GM21786 (cell line): ENCODE data around the gene TMEM161A.
"Not testable (repeated sequence)": the region's sequence is repeated elsewhere in the genome, so short reads cannot be mapped to it uniquely, and the experiment has no call there.

ENCODE experiments used
- ATAC-seq: cut with Tn5 transposase; IDR thresholded peaks from one replicate; pipeline ENCODE4 v1.9.1; 2021; ENCODE audit not compliant: unreplicated experiment

TMEM161A gene

GRCh38 chr19:19138109-19138981 lies at the start of gene TMEM161A:
Gene TMEM161A, minus strand, starts transcription at chr19:19138478. Its CDS starts 50 bp downstream, at chr19:19138428.
- peak; percentile 96 for ATAC-seq

- ATAC-seq: no peak
These were observed 48.5 kb upstream of the TMEM161A start for GRCh38 chr19:19186742-19187141.

DNA sequence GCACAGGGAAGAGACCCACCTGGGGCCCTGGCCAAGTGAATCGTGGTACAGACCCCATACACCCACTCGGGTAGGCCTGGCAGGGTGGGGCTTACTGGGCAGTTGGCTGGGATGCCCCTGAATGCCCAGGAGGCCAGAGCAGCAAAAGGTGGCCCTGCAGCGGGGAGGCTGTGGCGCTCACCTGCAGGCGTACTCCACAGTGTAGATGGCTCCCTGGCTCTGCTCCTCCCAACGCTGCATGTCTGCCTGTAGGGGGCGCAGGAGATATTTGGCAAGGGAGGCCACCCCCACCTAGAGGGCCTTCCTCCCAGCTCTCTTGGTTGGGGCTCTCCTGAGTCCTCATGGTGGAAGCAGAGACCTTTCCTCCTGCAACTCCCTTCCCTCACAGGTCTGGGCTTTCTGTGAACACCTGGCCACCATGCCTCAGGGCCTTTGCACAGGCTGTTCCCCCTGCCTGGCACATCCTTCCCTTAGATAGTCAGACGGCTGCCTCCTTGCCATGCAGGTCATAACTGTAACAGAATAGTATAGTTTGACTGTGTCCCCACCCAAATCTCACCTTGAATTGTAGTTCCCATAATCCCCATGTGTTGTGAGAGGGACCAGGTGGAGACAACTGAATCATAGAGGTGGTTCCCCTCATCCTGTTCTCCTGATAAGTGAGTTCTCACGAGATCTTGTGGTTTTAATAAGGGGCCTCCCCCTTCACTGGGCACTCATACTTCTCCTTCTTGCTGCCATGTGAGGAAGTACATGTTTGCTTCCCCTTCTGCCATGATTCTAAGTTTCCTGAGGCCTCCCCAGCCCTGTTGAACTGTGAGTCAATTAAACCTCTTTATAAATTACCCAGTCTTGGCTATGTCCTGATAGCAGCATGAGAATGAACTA lies 47.8 kb upstream of the TMEM161A start:
- no peak for ATAC-seq

DNA sequence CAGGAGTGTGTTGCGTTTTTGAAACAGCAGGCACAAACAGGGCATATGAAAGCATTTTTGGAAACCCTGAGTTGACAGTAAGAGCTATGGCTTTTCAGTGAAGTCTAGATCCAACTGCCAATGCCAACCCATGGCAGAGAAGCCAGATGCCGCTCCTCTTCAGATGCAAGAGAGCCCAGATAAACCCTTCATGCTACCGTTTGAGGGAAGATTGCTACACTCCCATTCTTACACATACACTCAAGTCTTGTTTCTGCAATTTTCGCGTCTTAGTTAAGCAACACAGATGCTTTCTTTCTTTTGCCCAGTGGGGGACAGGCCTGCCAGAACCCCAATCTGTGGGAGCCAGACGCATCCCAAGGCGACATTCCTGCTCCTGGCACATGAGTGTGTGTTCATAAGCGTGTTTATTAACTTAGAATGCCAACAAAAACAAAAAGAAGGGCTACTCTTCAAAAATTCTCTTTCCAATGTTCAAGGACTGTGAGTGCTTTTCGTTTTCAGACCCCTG lies 43.3 kb upstream of the TMEM161A start:
- no peak for ATAC-seq

DNA sequence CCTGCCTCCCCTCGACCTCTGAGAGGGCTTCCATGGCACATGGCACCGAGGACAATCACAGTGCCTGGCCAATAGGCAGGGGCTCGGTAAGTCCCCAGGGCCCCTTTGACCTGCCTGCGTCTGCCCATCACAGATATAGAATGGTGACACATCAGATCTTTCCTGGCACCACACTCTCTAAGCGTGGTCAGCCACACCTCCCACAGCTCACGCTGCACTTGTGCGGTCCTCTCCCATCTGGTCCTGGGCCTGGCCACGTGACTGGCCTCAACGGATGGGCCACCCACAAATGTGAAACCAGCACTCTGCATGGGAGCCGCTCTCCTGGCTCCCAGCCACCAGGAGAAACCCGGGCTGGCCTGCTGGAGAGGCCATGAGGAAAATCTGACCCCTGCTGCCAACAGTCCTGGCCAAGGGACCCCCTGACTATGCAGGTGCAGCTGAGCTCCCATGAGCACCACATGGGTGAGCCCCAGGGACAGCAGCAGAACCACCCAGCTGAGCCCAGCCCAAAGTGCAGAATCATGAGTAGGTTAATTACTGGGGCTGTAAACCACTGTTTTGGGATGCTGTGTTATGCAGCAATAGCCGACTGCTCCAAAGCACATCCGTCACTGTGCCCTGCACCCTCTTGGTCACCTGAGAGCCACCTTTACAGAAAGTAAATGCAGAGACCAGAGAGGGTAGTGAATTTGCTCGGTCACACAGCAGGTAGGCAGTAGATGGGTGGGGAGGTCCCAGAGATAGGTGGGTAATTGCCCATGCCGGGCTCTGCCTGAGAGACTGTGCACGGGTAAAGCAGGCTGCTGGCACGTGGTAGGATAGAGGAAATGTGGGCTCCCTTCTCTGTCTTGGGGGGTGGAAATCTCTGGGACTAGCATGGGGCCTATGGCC lies 41.5 kb upstream of the TMEM161A start:
- ATAC-seq: no peak

GRCh38 chr19:19176950-19177349 lies 38.7 kb upstream of the TMEM161A start:
- ATAC-seq: no peak

- not testable (repeated sequence) for ATAC-seq
These were observed 35.0 kb upstream of the TMEM161A start for GRCh38 chr19:19173243-19173642.

DNA sequence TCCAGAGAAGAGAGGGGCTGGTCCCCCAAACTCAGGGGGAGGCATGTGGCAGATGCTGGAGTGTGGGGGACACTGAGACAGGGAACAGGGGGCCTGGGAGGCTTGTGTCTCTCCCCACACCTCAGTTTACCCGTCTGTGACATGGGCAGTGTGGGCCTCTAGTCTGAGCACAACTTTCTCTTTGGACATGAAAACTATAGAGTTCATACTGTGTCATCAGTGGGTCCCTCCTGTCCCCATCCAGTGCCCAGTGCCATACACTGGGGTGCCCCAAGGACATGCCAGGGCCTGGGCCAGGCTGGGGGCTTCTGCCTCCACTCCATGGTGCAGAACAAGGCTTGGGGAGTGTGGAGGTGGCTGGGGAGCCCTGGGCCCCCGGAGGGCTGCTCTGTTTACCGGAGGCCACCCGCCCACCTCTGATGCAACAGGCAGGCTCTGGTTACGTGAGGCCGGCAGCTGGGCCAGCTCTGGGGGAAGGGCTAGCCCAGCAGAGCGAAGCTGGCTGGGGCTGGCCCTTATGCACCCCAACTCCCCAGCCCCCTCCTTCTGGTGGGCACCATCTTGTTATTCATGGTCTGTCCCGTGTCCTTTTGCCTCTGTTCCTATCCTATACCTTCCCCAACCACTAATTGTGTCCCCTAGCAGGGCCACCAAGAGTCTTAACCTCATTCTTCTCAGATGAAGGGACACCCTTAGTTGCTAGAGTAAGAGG lies 33.7 kb upstream of the TMEM161A start:
- no peak for ATAC-seq

DNA sequence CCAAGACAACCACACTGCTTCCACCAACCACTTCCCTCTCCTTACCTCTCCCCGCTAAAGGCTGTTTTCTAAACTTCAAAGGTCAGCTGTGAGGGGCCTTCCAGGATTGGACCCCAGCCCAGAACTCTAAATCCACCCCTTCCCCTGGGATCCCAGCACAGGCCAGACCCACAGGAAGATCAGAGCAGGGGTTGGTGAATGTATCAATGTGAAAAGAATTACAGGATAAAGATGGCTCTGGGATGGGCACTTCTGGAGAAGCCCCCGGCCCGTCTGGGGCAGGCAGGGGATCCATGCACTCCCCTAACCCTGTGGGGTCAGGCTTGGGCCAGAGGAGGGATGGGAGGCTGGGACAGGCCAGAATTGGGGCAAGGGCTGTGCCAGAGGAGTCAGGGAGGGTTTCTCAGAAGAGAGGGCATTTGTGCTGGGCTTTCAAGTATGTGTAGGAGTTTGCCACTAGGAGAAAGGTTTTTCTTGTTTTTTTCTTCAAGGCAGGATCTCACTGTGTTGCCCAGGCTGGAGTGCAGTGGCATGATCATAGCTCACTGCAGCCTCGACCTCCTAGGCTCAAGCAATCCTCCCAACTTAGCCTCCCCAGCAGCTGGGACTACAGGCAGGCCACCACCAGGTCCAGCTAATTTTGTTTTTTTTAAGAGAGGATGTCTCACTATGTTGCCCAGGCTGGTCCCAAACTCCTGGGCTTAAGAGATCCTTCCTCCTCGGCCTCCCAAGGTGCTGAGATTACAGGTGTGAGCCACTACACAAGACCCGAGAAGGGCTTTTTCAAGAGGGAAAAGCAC lies 32.8 kb upstream of the TMEM161A start:
- ATAC-seq: no peak

GRCh38 chr19:19170053-19170872 lies 32.0 kb upstream of the TMEM161A start, which contains the start of gene MEF2B:
Gene MEF2B, minus strand, starts transcription at chr19:19170263. Its CDS starts 19,528 bp downstream, at chr19:19150735.
- peak; percentile 75 for ATAC-seq

DNA sequence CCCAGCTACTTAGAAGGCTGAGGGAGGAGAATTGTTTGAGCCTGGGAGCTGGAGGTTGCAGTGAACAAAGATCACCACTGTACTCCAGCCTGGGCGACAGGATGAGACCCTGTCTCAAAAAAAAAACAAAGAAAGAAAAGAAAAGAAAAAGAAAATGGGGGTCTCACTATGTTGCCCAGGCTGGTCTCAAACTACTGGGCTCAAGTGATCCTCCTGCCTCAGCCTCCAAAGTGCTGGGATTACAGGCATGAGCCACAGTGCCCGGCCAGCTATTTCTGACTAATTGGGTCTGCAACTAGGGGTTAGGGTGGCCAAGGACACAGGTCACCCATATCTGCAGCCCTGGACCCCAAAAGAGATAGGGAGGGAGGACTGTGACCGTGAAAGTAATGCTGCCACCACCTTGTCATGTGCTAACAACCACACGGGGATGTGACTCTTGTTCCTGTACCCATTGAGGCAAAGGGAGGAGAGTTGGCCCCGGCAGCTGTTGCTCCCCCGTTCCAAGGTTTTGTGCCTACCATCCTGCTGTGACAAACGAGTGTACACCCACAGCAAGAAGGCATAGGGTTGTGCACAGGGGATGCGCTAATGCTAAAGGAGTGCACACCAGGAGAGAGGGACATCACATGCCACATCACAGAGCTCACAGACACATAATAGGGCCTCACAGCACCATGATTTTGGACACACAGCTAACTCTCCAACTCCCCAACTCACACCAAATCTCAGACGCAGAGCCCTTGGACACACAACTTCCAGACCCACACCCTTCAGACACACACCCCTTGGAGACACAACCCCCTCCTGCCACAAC lies 31.2 kb upstream of the TMEM161A start:
- no peak for ATAC-seq

- ATAC-seq: no peak
These were observed 29.3 kb upstream of the TMEM161A start for GRCh38 chr19:19167612-19168011.

DNA sequence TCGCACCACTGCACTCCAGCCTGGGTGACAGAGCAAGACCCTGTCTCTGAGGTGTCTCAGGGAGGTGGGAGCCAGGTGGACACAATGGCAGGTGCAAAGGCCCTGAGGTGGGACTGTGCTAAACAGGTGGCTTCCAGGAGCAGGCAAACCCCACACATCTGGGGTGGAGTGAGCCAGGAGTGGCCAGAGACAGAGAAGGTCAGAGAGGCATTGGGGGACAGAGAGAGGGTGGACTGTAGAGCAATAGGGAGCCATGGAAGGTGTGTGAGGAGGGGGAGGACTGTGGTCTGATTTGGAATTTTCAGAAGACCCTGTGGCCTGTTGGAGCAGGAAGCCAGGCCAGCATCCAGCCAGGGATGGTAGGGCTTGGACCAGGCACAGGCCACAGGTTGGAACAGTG lies 27.1 kb upstream of the TMEM161A start:
- no peak for ATAC-seq

DNA sequence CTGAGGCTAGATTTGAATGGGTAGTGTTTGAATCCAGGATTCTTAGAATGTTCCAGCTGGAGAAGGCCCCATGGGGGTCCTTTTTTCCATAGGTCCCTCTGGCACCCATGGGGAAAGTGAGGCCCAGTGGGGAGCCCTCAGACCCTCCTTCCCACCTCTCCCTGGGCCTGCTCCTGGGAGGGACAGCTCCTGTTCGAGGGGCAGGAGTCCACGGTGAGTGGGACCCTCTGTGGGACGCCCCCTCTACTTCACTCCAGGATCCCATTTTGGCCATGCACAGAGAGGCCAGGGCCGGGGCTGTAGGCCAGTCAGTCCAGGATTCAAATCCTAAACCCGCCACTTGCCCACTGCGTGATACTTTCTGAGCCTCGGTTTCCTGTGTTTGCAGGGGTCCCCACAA lies 24.2 kb upstream of the TMEM161A start:
- no peak for ATAC-seq

DNA sequence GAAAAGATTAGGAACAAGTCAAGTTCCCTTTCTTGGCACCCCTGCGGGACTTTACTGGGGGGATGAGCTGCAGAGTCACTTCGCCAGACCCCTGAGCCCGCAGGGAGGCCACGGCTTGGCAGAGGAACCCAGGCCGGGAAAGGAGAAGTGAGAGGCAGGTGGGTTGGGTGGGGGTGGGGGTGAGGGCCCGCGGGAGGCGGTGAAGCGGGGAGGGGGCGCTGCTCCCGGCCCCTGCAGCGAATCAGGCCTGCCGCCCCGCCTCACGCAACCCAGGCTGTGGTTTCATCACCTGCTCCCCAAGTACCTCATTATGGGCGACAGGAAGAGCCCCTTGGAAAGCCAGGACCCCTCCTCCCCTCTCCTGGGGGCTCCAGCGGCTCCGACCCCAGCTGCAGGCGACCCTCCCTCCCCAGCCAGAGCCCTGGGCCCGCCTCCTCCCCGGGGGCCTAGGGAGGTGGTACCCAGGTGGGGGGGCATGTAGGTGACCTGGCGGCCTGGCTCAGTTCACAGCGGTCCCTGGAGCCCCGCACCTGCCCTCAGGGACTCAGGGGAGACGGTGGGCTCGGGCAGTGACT lies 22.3 kb upstream of the TMEM161A start:
- no peak for ATAC-seq

DNA sequence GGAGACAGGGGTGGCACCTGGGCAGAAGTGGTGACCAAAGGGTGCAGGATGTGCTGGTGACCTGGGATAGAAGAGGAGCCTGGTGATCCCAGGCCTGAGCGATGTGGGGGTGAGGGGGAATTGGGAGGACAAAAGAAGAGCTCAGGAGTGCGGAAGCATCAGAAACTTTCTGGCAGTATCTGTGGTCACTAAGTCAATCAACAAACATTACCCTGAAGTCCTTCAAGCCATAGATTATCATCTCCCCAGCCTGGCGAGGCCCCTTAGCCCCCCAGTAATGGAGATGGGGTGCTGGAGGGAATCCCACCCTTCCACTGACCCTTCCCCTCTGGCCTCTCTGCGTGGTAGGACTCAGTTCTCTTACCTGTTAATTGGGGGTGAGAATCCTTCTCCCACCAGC lies 21.3 kb upstream of the TMEM161A start:
- no peak for ATAC-seq

GRCh38 chr19:19157808-19158207 lies 19.5 kb upstream of the TMEM161A start:
- ATAC-seq: no peak
